ENCODE results near the gene CFAP119.

CFAP119 gene

GRCh38 chr16:30802936-30803335, 41.1 kb upstream of the CFAP119 start:
- peaks cover 0 to 27% (median 16%) of the 10 kb centered on the region in 4 experiments for H3K4me1 ChIP-seq (ENCODE audit: control extremely low read depth in 1 of 4, control insufficient read depth in 4 of 4, insufficient read depth in 4 of 4, low read length in 3 of 4)
- no peaks in the 10 kb centered on the region for H3K9me3 ChIP-seq (ENCODE audit: control extremely low read depth in 1 of 5, control insufficient read depth in 4 of 5, insufficient read depth in 2 of 5, low read depth in 1 of 5, low read length in 4 of 5)
- no peak for DNase-seq
- no peaks in the 10 kb centered on the region for H3K36me3 ChIP-seq (ENCODE audit: control insufficient read depth in 4 of 4, insufficient read depth in 4 of 4, low read length in 3 of 4)
- H3K4me3 ChIP-seq (ENCODE audit: control insufficient read depth in 1 of 7, extremely low read depth in 1 of 7, insufficient read depth in 4 of 7, low read depth in 2 of 7, low read length in 6 of 7): no peak overlapping the region
- no peak overlapping the region for H3K27ac ChIP-seq (ENCODE audit: insufficient read depth in 1 of 2, low read depth in 1 of 2, low read length in 2 of 2, poor library complexity in 1 of 2, severe bottlenecking in 2 of 2)
- WGBS (ENCODE audit: insufficient coverage): 100% methylated on average over 3 of the region's 3 CpGs
- H3K27me3 ChIP-seq (replicated peaks in 2 of 5; ENCODE audit: control insufficient read depth in 4 of 5, insufficient read depth in 5 of 5, low read length in 4 of 5): no peaks in the 10 kb centered on the region
- POLR2A ChIA-PET: no interaction called here
- CTCF ChIA-PET: interaction anchor here (0.7 to 1.3 kb wide), 4 partner anchors 10 to 99 kb away, joined by 3 to 4 read pairs (median 3); no protein-coding TSS in a partner anchor

- 75% methylated on average over 4 of the region's 8 CpGs for WGBS (ENCODE audit: insufficient coverage)
- no peaks in the 10 kb centered on the region for H3K27me3 ChIP-seq (replicated peaks in 2 of 5; ENCODE audit: control insufficient read depth in 4 of 5, insufficient read depth in 5 of 5, low read length in 4 of 5)
- H3K4me3 ChIP-seq (ENCODE audit: control insufficient read depth in 1 of 7, extremely low read depth in 1 of 7, insufficient read depth in 4 of 7, low read depth in 2 of 7, low read length in 6 of 7): no peak overlapping the region
- POLR2A ChIA-PET: no interaction called here
- H3K9me3 ChIP-seq (ENCODE audit: control extremely low read depth in 1 of 5, control insufficient read depth in 4 of 5, insufficient read depth in 2 of 5, low read depth in 1 of 5, low read length in 4 of 5): no peaks in the 10 kb centered on the region
- no peaks in the 10 kb centered on the region for H3K36me3 ChIP-seq (ENCODE audit: control insufficient read depth in 4 of 4, insufficient read depth in 4 of 4, low read length in 3 of 4)
- CTCF ChIA-PET: interaction anchor here (0.6 to 1.3 kb wide), 5 partner anchors 15 to 73 kb away, joined by 3 to 4 read pairs (median 3); no protein-coding TSS in a partner anchor
- peak in 1 of 3 donors; percentile 27 for DNase-seq
- peaks cover 0 to 3% (median 0%) of the 10 kb centered on the region in 4 experiments for H3K4me1 ChIP-seq (ENCODE audit: control extremely low read depth in 1 of 4, control insufficient read depth in 4 of 4, insufficient read depth in 4 of 4, low read length in 3 of 4)
- H3K27ac ChIP-seq (ENCODE audit: insufficient read depth in 1 of 2, low read depth in 1 of 2, low read length in 2 of 2, poor library complexity in 1 of 2, severe bottlenecking in 2 of 2): no peak overlapping the region
Measured at GRCh38 chr16:30797670-30798309, 35.9 kb upstream of the CFAP119 start.

- no peaks in the 10 kb centered on the region for H3K27me3 ChIP-seq (replicated peaks in 2 of 5; ENCODE audit: control insufficient read depth in 4 of 5, insufficient read depth in 5 of 5, low read length in 4 of 5)
- CTCF ChIA-PET: interaction anchor here (0.7 to 5.2 kb wide), 3 partner anchors 12 to 140 kb away, joined by 3 to 27 read pairs (median 3); no protein-coding TSS in a partner anchor
- H3K27ac ChIP-seq (ENCODE audit: insufficient read depth in 1 of 2, low read depth in 1 of 2, low read length in 2 of 2, poor library complexity in 1 of 2, severe bottlenecking in 2 of 2): no peak overlapping the region
- H3K4me3 ChIP-seq (ENCODE audit: control insufficient read depth in 1 of 7, extremely low read depth in 1 of 7, insufficient read depth in 4 of 7, low read depth in 2 of 7, low read length in 6 of 7): no peak overlapping the region
- POLR2A ChIA-PET: no interaction called here
- WGBS (ENCODE audit: insufficient coverage): 97% methylated on average over 3 of the region's 3 CpGs
- no peak for DNase-seq
- H3K36me3 ChIP-seq (ENCODE audit: control insufficient read depth in 4 of 4, insufficient read depth in 4 of 4, low read length in 3 of 4): no peaks in the 10 kb centered on the region
- no peaks in the 10 kb centered on the region for H3K9me3 ChIP-seq (ENCODE audit: control extremely low read depth in 1 of 5, control insufficient read depth in 4 of 5, insufficient read depth in 2 of 5, low read depth in 1 of 5, low read length in 4 of 5)
- H3K4me1 ChIP-seq (ENCODE audit: control extremely low read depth in 1 of 4, control insufficient read depth in 4 of 4, insufficient read depth in 4 of 4, low read length in 3 of 4): no peaks in the 10 kb centered on the region
Measured at GRCh38 chr16:30794634-30795033, 32.8 kb upstream of the CFAP119 start.

- WGBS (ENCODE audit: insufficient coverage): 97% methylated on average over 4 of the region's 7 CpGs
- no peaks in the 10 kb centered on the region for H3K4me1 ChIP-seq (ENCODE audit: control extremely low read depth in 1 of 4, control insufficient read depth in 4 of 4, insufficient read depth in 4 of 4, low read length in 3 of 4)
- ChIA-PET POLR2A (no interaction called here), CTCF (interaction anchor here (0.7 to 5.2 kb wide), 7 partner anchors 10 to 141 kb away, joined by 3 to 27 read pairs (median 3); no protein-coding TSS in a partner anchor)
- no peak for DNase-seq
- H3K27me3 ChIP-seq (replicated peaks in 2 of 5; ENCODE audit: control insufficient read depth in 4 of 5, insufficient read depth in 5 of 5, low read length in 4 of 5): no peaks in the 10 kb centered on the region
- no peaks in the 10 kb centered on the region for H3K9me3 ChIP-seq (ENCODE audit: control extremely low read depth in 1 of 5, control insufficient read depth in 4 of 5, insufficient read depth in 2 of 5, low read depth in 1 of 5, low read length in 4 of 5)
- H3K27ac ChIP-seq (ENCODE audit: insufficient read depth in 1 of 2, low read depth in 1 of 2, low read length in 2 of 2, poor library complexity in 1 of 2, severe bottlenecking in 2 of 2): no peak overlapping the region
- H3K36me3 ChIP-seq (ENCODE audit: control insufficient read depth in 4 of 4, insufficient read depth in 4 of 4, low read length in 3 of 4): no peaks in the 10 kb centered on the region
- no peak overlapping the region for H3K4me3 ChIP-seq (ENCODE audit: control insufficient read depth in 1 of 7, extremely low read depth in 1 of 7, insufficient read depth in 4 of 7, low read depth in 2 of 7, low read length in 6 of 7)
Measured at GRCh38 chr16:30793508-30794069, 31.7 kb upstream of the CFAP119 start.

GRCh38 chr16:30787613-30788378, 25.9 kb upstream of the CFAP119 start:
- peak overlapping the region; percentile 85 to 97 (median 92) for H3K4me3 ChIP-seq (ENCODE audit: control insufficient read depth in 1 of 7, extremely low read depth in 1 of 7, insufficient read depth in 4 of 7, low read depth in 2 of 7, low read length in 6 of 7)
- H3K36me3 ChIP-seq (ENCODE audit: control insufficient read depth in 4 of 4, insufficient read depth in 4 of 4, low read length in 3 of 4): peaks cover 0 to 19% (median 9%) of the 10 kb centered on the region in 4 experiments
- POLR2A ChIA-PET: interaction anchor here (2.0 kb wide), 1 partner anchor 18 kb away, joined by 15 read pairs; no protein-coding TSS in a partner anchor
- peak overlapping the region; percentile 46 to 78 for H3K27ac ChIP-seq (ENCODE audit: insufficient read depth in 1 of 2, low read depth in 1 of 2, low read length in 2 of 2, poor library complexity in 1 of 2, severe bottlenecking in 2 of 2)
- peaks cover 0 to 19% (median 15%) of the 10 kb centered on the region in 4 experiments for H3K4me1 ChIP-seq (ENCODE audit: control extremely low read depth in 1 of 4, control insufficient read depth in 4 of 4, insufficient read depth in 4 of 4, low read length in 3 of 4)
- no peak for DNase-seq
- H3K9me3 ChIP-seq (ENCODE audit: control extremely low read depth in 1 of 5, control insufficient read depth in 4 of 5, insufficient read depth in 2 of 5, low read depth in 1 of 5, low read length in 4 of 5): no peaks in the 10 kb centered on the region
- 64% methylated on average over 7 of the region's 11 CpGs for WGBS (ENCODE audit: insufficient coverage)
- H3K27me3 ChIP-seq (replicated peaks in 2 of 5; ENCODE audit: control insufficient read depth in 4 of 5, insufficient read depth in 5 of 5, low read length in 4 of 5): no peaks in the 10 kb centered on the region
- CTCF ChIA-PET: interaction anchor here (0.6 to 2.0 kb wide), 3 partner anchors 12 to 27 kb away, joined by 3 to 13 read pairs (median 3); no protein-coding TSS in a partner anchor

- ChIA-PET POLR2A (interaction anchor here (2.0 kb wide), 1 partner anchor 18 kb away, joined by 15 read pairs; no protein-coding TSS in a partner anchor), CTCF (interaction anchor here (0.6 to 2.0 kb wide), 2 partner anchors 12 to 18 kb away, joined by 3 to 13 read pairs; no protein-coding TSS in a partner anchor)
- WGBS (ENCODE audit: insufficient coverage): 1% methylated on average over 28 of the region's 37 CpGs
Measured at GRCh38 chr16:30786936-30787612, 25.2 kb upstream of the CFAP119 start, which contains the start of gene ZNF629. Gene ZNF629 (minus strand): TSS chr16:30787205. CDS start chr16:30784482, 2,723 bp downstream.

More at GRCh38 chr16:30786936-30787612, 25.2 kb upstream of the CFAP119 start, which contains the start of gene ZNF629:
- Histone ChIP-seq H3K27me3 (replicated peaks in 2 of 5; ENCODE audit: control insufficient read depth in 4 of 5, insufficient read depth in 5 of 5, low read length in 4 of 5) (no peaks in the 10 kb centered on the region), H3K36me3 (ENCODE audit: control insufficient read depth in 4 of 4, insufficient read depth in 4 of 4, low read length in 3 of 4) (peaks cover 0 to 27% (median 16%) of the 10 kb centered on the region in 4 experiments), H3K27ac (ENCODE audit: insufficient read depth in 1 of 2, low read depth in 1 of 2, low read length in 2 of 2, poor library complexity in 1 of 2, severe bottlenecking in 2 of 2) (peak within 1 kb of the TSS; percentile 46 to 78), H3K9me3 (ENCODE audit: control extremely low read depth in 1 of 5, control insufficient read depth in 4 of 5, insufficient read depth in 2 of 5, low read depth in 1 of 5, low read length in 4 of 5) (no peaks in the 10 kb centered on the region), H3K4me3 (ENCODE audit: control insufficient read depth in 1 of 7, extremely low read depth in 1 of 7, insufficient read depth in 4 of 7, low read depth in 2 of 7, low read length in 6 of 7) (peak within 1 kb of the TSS; percentile 85 to 97 (median 92)), H3K4me1 (ENCODE audit: control extremely low read depth in 1 of 4, control insufficient read depth in 4 of 4, insufficient read depth in 4 of 4, low read length in 3 of 4) (peaks cover 0 to 19% (median 15%) of the 10 kb centered on the region in 4 experiments)
- peak; percentile 54 to 66 (median 62) for DNase-seq
